GM18498 (cell line): Measurements from ENCODE around the gene TCP11.

ENCODE experiments used
- ATAC-seq: cut with Tn5 transposase; IDR thresholded peaks from one replicate; pipeline ENCODE4 v1.9.1; 2021; ENCODE audit warnings: mild to moderate bottlenecking, moderate library complexity; ENCODE audit not compliant: unreplicated experiment

TCP11 gene

DNA sequence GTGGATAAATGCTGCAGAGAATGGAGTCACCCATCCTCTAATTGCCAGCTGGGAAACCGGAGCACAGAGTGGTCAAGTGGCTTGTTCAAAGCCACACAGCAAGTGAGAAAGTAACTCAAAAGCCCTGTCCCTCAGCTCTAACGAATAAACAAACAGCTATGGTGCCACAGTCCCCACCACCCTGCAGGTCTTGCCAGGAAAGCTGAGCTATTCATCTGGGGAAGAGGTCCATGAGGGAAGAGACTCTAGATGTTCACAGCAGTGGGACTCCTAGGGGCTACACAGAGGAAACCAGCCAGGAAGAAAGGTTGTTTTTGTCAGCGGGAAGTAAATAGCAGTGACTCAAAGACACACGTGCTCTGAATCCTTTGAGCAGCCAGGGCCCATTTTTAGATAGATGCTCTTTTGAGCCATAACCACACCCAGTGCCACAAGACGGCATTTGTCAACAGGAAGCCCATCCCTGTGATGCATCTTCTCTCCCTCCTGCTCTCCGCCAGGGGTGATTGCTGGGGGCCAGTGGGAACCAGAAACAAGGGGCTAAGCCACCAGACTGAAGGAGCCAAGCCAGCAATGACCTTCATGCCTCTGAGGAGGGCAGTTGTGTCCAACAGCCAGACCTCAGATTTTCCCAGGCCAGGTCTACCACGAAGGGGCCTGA lies 32.4 kb upstream of the TCP11 start:
- ATAC-seq = no peak

DNA sequence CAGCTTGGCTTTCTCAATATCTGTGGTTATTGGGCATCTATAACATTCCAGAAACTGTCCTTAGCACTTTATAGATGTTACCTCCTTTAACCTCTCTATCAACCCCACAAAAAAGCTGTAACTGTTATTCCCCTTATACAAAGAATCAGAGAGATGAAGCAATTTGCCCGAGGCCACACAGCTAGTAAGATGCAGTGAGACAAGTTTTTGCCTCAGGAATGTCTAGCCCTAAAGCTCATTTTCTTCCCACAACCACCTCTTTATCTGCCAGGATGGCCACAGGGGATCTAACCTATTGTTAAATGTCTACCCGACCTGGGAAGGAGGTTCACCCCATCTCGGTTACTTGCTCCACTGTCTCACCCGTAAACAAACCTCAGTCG lies 31.9 kb upstream of the TCP11 start:
- ATAC-seq = no peak

DNA sequence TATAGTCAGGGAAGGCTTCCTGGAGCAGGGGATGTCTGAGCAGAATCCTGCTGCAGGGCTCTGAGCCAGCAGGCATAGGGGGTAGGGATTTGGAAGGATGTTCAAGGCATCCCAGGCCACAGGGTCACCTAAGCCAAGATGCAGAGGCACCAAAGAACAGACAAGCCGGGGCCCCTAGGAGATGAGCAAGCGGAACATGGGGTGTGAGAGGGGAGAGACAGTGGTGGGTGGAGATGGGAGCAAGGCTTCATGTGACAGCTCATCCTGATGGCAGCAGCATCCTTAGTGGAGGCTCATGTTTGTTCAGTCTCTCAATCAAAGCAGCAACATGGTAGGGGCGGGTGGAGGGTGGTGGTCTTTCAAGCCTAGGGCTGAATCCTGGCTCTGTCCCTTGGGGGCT lies 29.8 kb upstream of the TCP11 start:
- no peak for ATAC-seq

GRCh38 chr6:35170166-35170565 lies 29.0 kb upstream of the TCP11 start:
- no peak for ATAC-seq

GRCh38 chr6:35168461-35168861 lies 27.3 kb upstream of the TCP11 start:
- no peak for ATAC-seq

GRCh38 chr6:35167505-35167904 lies 26.4 kb upstream of the TCP11 start:
- ATAC-seq = no peak

- no peak for ATAC-seq
Measured at GRCh38 chr6:35166520-35166919, 25.4 kb upstream of the TCP11 start.

GRCh38 chr6:35166116-35166515 lies 25.0 kb upstream of the TCP11 start:
- no peak for ATAC-seq

DNA sequence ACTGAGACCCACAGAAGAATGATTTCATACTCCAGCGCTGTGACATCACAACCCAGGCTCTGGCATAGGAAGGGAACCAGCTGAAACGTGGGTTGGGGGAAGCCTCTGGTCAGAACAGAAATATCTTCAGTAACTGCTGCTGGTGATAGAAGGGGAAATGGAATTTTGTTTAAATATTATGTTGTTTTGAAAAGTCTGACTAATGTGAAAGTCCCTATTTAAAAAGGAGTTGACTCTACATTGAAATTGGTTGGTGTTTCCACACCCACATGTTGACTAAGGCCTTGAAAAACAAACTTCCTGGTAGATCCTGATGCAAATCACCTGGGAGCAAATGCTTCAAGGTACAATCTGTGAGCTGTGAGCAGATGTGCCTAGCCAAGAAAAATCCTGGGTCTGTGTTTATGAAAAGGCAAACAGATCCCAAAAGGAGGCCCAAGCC lies 24.5 kb upstream of the TCP11 start:
- no peak for ATAC-seq

- no peak for ATAC-seq
Measured at GRCh38 chr6:35164868-35165267, 23.7 kb upstream of the TCP11 start.

DNA sequence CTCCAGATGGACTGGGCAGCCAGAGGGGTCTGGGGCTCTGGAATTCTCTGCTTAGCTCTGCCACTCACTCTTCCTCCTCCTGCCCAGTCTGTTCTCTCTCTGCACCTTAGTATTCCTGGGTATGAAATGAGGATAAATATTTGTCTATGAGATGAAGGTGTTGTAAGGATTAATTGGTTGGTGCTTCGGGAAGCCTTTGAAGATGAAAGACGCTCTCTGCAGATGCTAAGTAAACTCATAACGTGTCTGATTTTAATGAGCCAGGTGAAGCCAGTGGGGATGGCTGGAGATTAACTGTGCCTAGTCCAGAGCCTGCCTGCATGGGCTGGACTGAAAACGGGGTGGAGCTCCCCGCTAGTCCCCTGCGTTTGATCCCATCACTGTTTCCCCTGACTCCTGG lies 23.1 kb upstream of the TCP11 start:
- no peak for ATAC-seq

DNA sequence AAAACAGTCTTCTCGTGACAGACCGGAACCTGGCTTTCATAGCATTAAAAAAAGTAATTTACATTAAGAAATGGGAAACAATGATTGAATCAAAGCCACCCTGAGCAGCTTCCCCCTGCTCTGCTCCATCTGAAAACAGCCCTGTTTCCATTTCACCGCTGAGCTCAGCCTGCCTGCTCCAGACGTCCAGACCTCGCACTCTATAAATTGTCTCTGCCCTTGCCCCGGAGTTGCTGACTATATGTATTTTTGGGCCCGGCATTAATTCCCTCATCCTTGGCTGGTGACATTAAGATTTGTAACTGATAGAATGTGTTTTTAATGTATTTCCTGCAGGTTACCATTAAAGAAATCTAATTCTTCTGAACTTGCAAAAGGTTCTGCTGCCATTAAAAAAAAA lies 22.7 kb upstream of the TCP11 start:
- no peak for ATAC-seq

- ATAC-seq = no peak
Measured at GRCh38 chr6:35161776-35162607, 20.9 kb upstream of the TCP11 start.

DNA sequence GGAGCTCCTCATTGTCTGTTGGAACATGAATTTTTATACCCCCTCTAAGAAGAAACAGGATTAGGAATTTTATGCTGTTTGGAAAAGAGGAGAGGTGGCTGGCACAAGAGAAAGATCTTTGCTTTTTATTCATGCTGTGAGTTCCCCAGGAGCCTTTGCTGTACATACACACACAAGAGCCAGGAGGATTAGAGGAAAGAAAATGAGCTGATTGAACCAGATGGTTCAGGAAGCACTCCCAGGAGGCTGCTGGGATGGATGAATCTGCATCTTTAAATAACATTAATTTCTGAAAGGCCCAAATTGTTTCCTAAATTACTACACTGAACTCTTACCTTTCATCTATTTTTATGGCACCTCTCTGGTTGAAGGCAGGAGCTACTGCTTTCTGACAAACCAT lies 20.1 kb upstream of the TCP11 start:
- no peak for ATAC-seq

- ATAC-seq = no peak
Measured at GRCh38 chr6:35160642-35161041, 19.5 kb upstream of the TCP11 start.

DNA sequence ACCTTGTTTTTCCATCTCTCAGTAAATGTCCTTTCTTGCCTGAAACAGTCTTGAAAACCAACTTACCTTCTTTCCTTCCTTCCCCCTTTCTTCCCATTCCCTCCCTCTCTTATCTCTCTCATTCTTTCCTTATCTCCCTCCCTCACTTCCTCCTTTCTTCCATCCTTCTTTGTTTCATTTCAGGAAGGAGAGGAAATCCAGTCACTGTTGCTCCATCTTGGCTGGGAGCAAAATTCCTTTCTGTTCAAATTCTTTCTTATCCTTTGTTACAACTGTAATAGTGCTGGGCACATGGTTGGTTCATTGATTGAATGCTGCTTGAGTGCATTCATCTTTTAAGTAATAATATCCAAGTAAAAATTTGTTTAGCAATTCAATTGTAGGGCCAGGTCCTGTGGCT lies 17.4 kb upstream of the TCP11 start:
- no peak for ATAC-seq

- no peak for ATAC-seq
Measured at GRCh38 chr6:35154947-35155346, 13.8 kb upstream of the TCP11 start.

DNA sequence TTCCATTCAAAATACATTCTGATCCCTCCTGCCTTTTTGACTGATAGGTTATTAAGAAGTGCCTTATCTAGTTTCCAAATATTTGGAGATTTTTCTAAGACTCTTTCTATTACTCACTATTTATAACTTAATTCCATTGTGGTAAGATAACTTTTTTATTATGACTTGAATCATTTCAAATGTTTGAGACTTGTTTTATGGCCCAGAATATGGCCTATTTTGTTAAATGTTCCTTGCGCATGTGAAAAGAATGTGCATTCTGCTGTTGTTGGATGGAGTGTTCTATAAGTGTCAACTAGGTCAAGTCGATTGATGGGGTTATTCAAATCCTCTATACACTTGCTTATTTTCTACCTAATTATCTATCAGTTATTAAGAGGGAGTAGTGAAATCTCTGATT lies 13.1 kb upstream of the TCP11 start:
- ATAC-seq = no peak

DNA sequence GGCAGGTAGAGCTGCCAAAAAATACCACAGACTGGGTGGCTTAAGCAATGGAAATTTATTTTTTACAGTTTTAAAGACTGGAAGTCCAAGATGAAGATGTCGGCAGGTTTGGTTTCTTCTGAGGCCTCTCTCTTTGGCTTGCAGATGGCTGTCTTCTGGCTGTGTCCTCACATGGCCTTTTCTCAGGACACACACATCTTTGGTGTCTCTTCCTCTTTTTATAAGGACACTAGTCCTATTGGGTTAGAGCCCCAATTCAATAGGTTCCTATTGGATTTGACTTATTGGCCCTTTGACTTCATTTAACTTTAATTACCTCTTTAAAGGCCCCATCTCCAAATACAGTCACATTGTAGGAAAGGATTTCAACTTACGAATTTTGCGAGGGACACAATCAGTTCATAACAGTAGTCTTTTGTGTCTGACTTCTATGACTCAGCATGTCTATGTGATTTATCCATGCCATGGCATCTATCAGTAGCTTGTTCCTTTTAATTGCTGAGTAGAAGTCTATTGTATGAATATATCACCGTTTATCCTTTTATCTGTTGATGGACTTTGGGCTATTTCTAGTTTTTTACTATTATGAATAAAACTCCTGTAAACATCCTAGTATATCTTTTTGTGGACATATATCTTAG lies 11.0 kb upstream of the TCP11 start:
- ATAC-seq = no peak

GRCh38 chr6:35151466-35151865 lies 10.3 kb upstream of the TCP11 start:
- ATAC-seq = no peak

DNA sequence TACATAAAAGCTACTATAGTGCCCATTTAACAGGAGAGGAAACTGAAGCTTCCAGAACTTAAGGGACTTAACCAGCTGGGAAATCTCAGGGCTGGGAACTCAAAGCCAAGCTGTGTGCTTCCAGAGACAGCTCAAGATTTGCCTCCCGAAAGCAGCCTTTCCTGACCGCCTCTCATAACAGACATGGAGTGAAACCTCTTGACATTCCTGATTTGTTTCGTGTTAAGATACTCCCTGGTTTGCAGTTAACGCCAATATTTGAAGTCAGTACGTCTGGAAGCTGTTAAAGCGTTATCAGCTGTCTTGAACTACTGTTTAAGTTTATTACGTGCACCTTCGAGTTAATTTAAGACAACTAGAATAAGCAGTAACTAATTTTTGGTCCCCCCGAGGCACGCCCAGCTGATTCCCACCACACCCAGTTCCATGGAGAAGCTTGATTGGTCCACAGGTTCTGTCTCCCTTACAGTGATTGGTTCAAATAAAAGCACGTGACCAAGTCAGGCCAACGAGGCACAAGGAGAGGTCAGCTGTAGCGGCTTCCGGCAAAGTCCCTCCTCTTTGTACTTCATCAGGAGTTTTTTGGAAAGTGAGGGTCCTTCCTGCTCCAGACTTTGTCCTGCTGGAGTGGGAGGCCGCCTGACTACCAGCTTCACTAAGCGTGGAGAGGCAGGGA lies 8.9 kb upstream of the TCP11 start:
- ATAC-seq = no peak
